Measurements from ENCODE around the gene ABCD3.

Gene ABCD3

GRCh38 chr1:94504601-94505000 lies 86.4 kb downstream of the ABCD3 start:
- DNase-seq (ENCODE audit: extremely low read depth, low read depth) = no peak
- no peak for TF ChIP-seq CTCF (IDR thresholded peaks at IDR 0.05; ENCODE audit: low read depth, low read length)

GRCh38 chr1:94512816-94513215 lies 94.6 kb downstream of the ABCD3 start:
- no peak for DNase-seq (ENCODE audit: extremely low read depth, low read depth)
- TF ChIP-seq CTCF (IDR thresholded peaks at IDR 0.05; ENCODE audit: low read depth, low read length) = no peak

GRCh38 chr1:94514095-94514727 lies 96.0 kb downstream of the ABCD3 start:
- TF ChIP-seq CTCF (IDR thresholded peaks at IDR 0.05; ENCODE audit: low read depth, low read length) = peak; percentile 76
- DNase-seq (ENCODE audit: extremely low read depth, low read depth) = no peak

- no peak for DNase-seq (ENCODE audit: extremely low read depth, low read depth)
- no peak for TF ChIP-seq CTCF (IDR thresholded peaks at IDR 0.05; ENCODE audit: low read depth, low read length)
Observed at GRCh38 chr1:94515296-94515947, 97.2 kb downstream of the ABCD3 start.

- TF ChIP-seq CTCF (IDR thresholded peaks at IDR 0.05; ENCODE audit: low read depth, low read length) = no peak
- no peak for DNase-seq (ENCODE audit: extremely low read depth, low read depth)
Observed at GRCh38 chr1:94519351-94519750, 101.2 kb downstream of the ABCD3 start.

GRCh38 chr1:94522304-94522703 lies 104.1 kb downstream of the ABCD3 start:
- TF ChIP-seq CTCF (IDR thresholded peaks at IDR 0.05; ENCODE audit: low read depth, low read length) = peak; percentile 68
- peak; percentile 44 for DNase-seq (ENCODE audit: extremely low read depth, low read depth)

- no peak for TF ChIP-seq CTCF (IDR thresholded peaks at IDR 0.05; ENCODE audit: low read depth, low read length)
Observed at GRCh38 chr1:94524531-94524930, 106.3 kb downstream of the ABCD3 start.

More at GRCh38 chr1:94524531-94524930, 106.3 kb downstream of the ABCD3 start:
- no peak for DNase-seq (ENCODE audit: extremely low read depth, low read depth)
